HepG2 (cell line): ENCODE results near the gene ENPP7. TPM values are rescaled to one million over a fixed set of nuclear protein-coding genes. Genes with fewer than 3 reads are reported as not detected.

Experiments
- ATAC-seq: fragments of 200-7000 bp; cut with Tn5 transposase; 3 replicates; pipeline ENCODE4 v1.9.1; 2020; ENCODE audit warnings: mild to moderate bottlenecking, moderate library complexity
- BruUV-seq: library from RNA; stranded (reverse); fragments of 400-500 nt; replicated peaks from 2 replicates; lab custom pipeline; 2021; lab: Mats Ljungman, UMichigan
- CTCF ChIA-PET: fragments of 300-600 bp; formaldehyde crosslinking; extraction: SDS; loops from one replicate; lab custom pipeline; 2021; ENCODE audit warnings: low total read pairs, inconsistent platforms, low intra/inter-chr PET ratio; lab: Yijun Ruan, JAX
- POLR2A ChIA-PET: fragments of 350-600 bp; sonication (Branson Sonifier 250); formaldehyde crosslinking; loops from one replicate; lab custom pipeline; 2020; ENCODE audit warnings: antibody characterized with exemption, inconsistent platforms; lab: Yijun Ruan, JAX
- DNase-seq: peaks from one replicate; pipeline ENCODE4 v3.0.0-alpha.2; 2015; ENCODE audit warnings: low spot score
- FAIRE-seq: peaks from 3 replicates; lab custom pipeline; 2011; peaks lifted over from hg19 to GRCh38; lab: Jason Lieb, UNC
- H2AFZ ChIP-seq: one replicate; pipeline ENCODE4 v1.6.1; 2011; ENCODE audit warnings: low read length, inconsistent platforms
- H3K27ac ChIP-seq: fragments of 300-600 bp; 3 replicates; pipeline ENCODE4 v1.8.0; 2011; ENCODE audit warnings: mixed run types, mild to moderate bottlenecking, mixed read lengths, low read length, inconsistent platforms; ENCODE audit not compliant: insufficient read depth; ENCODE audit errors: extremely low read length
- H3K27me3 ChIP-seq, 2 experiments: fragments of 200-600 bp in 1 of 2; 2 replicates in 1 of 2; 3 replicates in 1 of 2; pipeline versions ENCODE4 v1.6.0 to v1.8.0; 2011; ENCODE audit warnings: low read length in 2 of 2, mild to moderate bottlenecking in 2 of 2, moderate library complexity in 2 of 2, inconsistent platforms in 1 of 2; ENCODE audit not compliant: insufficient read depth in 2 of 2, control insufficient read depth in 1 of 2
- H3K36me3 ChIP-seq, 2 experiments: fragments of 200-600 bp in 1 of 2; replicated peaks in 1 of 2; 2 replicates in 1 of 2; 3 replicates in 1 of 2; pipeline versions ENCODE4 v1.5.1 to v1.8.0; 2011; ENCODE audit warnings: low read length in 2 of 2, inconsistent platforms in 1 of 2; ENCODE audit not compliant: insufficient read depth in 2 of 2, control insufficient read depth in 1 of 2
- H3K4me1 ChIP-seq: 2 replicates; pipeline ENCODE4 v1.5.1; 2012; ENCODE audit warnings: low read length, inconsistent platforms; ENCODE audit not compliant: insufficient read depth
- H3K4me2 ChIP-seq: 2 replicates; pipeline ENCODE4 v1.6.0; 2011; ENCODE audit warnings: low read depth, low read length, inconsistent platforms
- H3K4me3 ChIP-seq, 3 experiments: fragments of 200-600 bp in 1 of 3; sonication (generic), shearing (Covaris generic) in 1 of 3; replicated peaks in 1 of 3; 2 replicates each; pipeline ENCODE4 v1.5.1; 2011 to 2016; ENCODE audit warnings: low read length in 3 of 3, inconsistent platforms in 2 of 3, low read depth in 2 of 3, mild to moderate bottlenecking in 2 of 3, control low read depth in 1 of 3, mixed read lengths in 1 of 3; ENCODE audit not compliant: insufficient read depth in 1 of 3
- H3K79me2 ChIP-seq: one replicate; pipeline ENCODE4 v1.6.1; 2011; ENCODE audit warnings: low read length, inconsistent platforms; ENCODE audit not compliant: insufficient read depth
- H3K9ac ChIP-seq: 2 replicates; pipeline ENCODE4 v1.6.0; 2011; ENCODE audit warnings: mild to moderate bottlenecking, low read depth, low read length, inconsistent platforms; ENCODE audit not compliant: insufficient read depth
- H3K9me3 ChIP-seq: 2 replicates; pipeline ENCODE4 v1.5.1; 2012; ENCODE audit warnings: mild to moderate bottlenecking, low read length
- H4K20me1 ChIP-seq: 2 replicates; pipeline ENCODE4 v1.6.0; 2011; ENCODE audit warnings: inconsistent platforms, mild to moderate bottlenecking, low read length, moderate library complexity; ENCODE audit not compliant: insufficient read depth
- CHCHD3 ChIP-seq: sonication (generic); formaldehyde crosslinking; IDR thresholded peaks from 2 replicates; pipeline ENCODE4 v1.8.0; 2022; ENCODE audit warnings: mild to moderate bottlenecking, missing genetic modification reagents, moderate library complexity
- MTA3 ChIP-seq: sonication (generic); formaldehyde crosslinking; IDR thresholded peaks from 2 replicates; pipeline ENCODE4 v1.4.0; 2020; ENCODE audit warnings: missing genetic modification reagents
- NFKB2 ChIP-seq: sonication (generic); formaldehyde crosslinking; IDR thresholded peaks from 2 replicates; pipeline ENCODE4 v1.4.0; 2020; ENCODE audit warnings: missing genetic modification reagents, borderline replicate concordance
- PRMT3 ChIP-seq: sonication (generic); formaldehyde crosslinking; IDR thresholded peaks from 2 replicates; pipeline ENCODE4 v1.8.1; 2022; ENCODE audit warnings: low read depth, mild to moderate bottlenecking, moderate library complexity, missing genetic modification reagents, borderline replicate concordance
- RFX5 ChIP-seq: IDR thresholded peaks from 2 replicates; pipeline ENCODE4 v1.6.1; 2011; ENCODE audit warnings: low read depth, low read length, improper control_type of control experiment
- RXRA ChIP-seq: sonication (generic); formaldehyde crosslinking; IDR thresholded peaks from 2 replicates; pipeline ENCODE4 v1.5.1; 2020; ENCODE audit warnings: missing genetic modification reagents
- SMC3 ChIP-seq: IDR thresholded peaks from 2 replicates; pipeline ENCODE4 v1.6.1; 2011; ENCODE audit warnings: low read length, improper control_type of control experiment
- SSRP1 ChIP-seq: IDR thresholded peaks from 2 replicates; pipeline ENCODE4 v1.6.1; 2016; ENCODE audit warnings: control low read depth
- ZNF782 ChIP-seq: sonication (generic); formaldehyde crosslinking; IDR thresholded peaks from 2 replicates; pipeline ENCODE4 v1.4.0; 2020; ENCODE audit warnings: missing genetic modification reagents, mild to moderate bottlenecking, borderline replicate concordance
- ZNF879 ChIP-seq: sonication (generic); formaldehyde crosslinking; IDR thresholded peaks from 2 replicates; pipeline ENCODE4 v1.8.1; 2023; ENCODE audit warnings: missing genetic modification reagents
- WGBS: methylation state at CpG from one replicate; pipeline ENCODE4 v1.1.6; 2017; ENCODE audit warnings: low lambda C conversion rate; 5-methylcytosine and 5-hydroxymethylcytosine counted together
- in situ Hi-C: cut with HindIII; loops from 2 replicates; pipeline ENCODE4 v1.10.0; 2017; ENCODE audit warnings: low pct_unique_long_range_greater_than_20kb; ENCODE audit not compliant: extremely low pct_ligation_motif_present
- intact Hi-C: fragments of 100-400 bp; cut with micrococcal nuclease; formaldehyde crosslinking; loops from one replicate; pipeline ENCODE4 v1.10.0; 2022; ENCODE audit not compliant: unreplicated experiment
- polyA plus RNA-seq, 8 experiments: library from polyadenylated mRNA; depleted of rRNA in 3 of 8; stranded (reverse) in 7 of 8; unstranded in 1 of 8; fragments of >200 nt; fragmentation: Illumina TruSeq in 4 of 8; extraction: Trizol in 4 of 8; gene quantifications; 2 replicates each; pipeline versions ENCODE4 v1.2.1 to v1.2.3, GENCODE V29; 2011 to 2016; ENCODE audit warnings: low read depth in 4 of 8, missing spikeins in 1 of 8, mixed read lengths in 1 of 8; ENCODE audit not compliant: insufficient read depth in 1 of 8
- total RNA-seq, 5 experiments: library from RNA; depleted of rRNA; stranded (reverse); fragments of >200 nt; fragmentation: Illumina TruSeq; extraction: Trizol; gene quantifications; 2 replicates each; pipeline ENCODE4 v1.2.3, GENCODE V29; 2016; ENCODE audit warnings: low read depth in 1 of 5
- TF ChIP-seq, protein P1 (sequence below): sonication (generic); formaldehyde crosslinking; IDR thresholded peaks from 2 replicates; pipeline ENCODE4 v1.8.1; 2023; ENCODE audit warnings: mild to moderate bottlenecking, missing genetic modification reagents
- TF ChIP-seq, protein P2 (sequence below): sonication (generic); formaldehyde crosslinking; IDR thresholded peaks from 2 replicates; pipeline ENCODE4 v1.4.0; 2020; ENCODE audit warnings: mild to moderate bottlenecking, missing genetic modification reagents
- TF ChIP-seq, protein P3 (sequence below): sonication (generic); formaldehyde crosslinking; IDR thresholded peaks from 2 replicates; pipeline ENCODE4 v1.5.0; 2020; ENCODE audit warnings: mild to moderate bottlenecking, missing genetic modification reagents, borderline replicate concordance
- TF ChIP-seq, protein P4 (sequence below): sonication (generic); formaldehyde crosslinking; IDR thresholded peaks from 2 replicates; pipeline ENCODE4 v1.8.0; 2022; ENCODE audit warnings: mild to moderate bottlenecking, missing genetic modification reagents, moderate library complexity

Gene ENPP7
- total and polyA plus RNA-seq, 2 of the 13 experiments (the other 11 are each of a cell fraction or from before 2014, with no cell fraction given) = 1.1 to 2.2 TPM

DNA sequence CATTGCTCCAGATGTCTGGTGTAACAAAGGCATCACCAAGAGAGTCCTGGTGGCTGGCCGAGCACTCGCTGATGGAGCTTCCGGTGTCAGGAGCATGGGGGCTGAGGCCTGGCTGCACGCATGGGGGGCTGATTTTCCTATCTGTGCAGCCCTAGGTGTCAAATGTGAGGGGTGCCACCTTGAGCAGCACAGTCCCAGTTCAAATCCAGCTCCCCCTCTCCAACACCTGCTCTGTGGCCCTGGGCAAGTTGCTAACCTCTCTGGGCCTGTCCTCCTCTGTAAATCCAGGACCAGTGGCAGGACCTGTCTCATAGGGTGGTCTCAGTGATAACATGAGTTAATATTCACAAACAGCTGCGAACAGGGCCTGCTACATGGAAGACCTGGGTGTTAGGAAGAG is 12.9 kb downstream of the ENPP7 start (continued):
- TF ChIP-seq, protein P1, sequence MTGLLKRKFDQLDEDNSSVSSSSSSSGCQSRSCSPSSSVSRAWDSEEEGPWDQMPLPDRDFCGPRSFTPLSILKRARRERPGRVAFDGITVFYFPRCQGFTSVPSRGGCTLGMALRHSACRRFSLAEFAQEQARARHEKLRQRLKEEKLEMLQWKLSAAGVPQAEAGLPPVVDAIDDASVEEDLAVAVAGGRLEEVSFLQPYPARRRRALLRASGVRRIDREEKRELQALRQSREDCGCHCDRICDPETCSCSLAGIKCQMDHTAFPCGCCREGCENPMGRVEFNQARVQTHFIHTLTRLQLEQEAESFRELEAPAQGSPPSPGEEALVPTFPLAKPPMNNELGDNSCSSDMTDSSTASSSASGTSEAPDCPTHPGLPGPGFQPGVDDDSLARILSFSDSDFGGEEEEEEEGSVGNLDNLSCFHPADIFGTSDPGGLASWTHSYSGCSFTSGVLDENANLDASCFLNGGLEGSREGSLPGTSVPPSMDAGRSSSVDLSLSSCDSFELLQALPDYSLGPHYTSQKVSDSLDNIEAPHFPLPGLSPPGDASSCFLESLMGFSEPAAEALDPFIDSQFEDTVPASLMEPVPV (CRISPR knock-in tag) = no peak

DNA sequence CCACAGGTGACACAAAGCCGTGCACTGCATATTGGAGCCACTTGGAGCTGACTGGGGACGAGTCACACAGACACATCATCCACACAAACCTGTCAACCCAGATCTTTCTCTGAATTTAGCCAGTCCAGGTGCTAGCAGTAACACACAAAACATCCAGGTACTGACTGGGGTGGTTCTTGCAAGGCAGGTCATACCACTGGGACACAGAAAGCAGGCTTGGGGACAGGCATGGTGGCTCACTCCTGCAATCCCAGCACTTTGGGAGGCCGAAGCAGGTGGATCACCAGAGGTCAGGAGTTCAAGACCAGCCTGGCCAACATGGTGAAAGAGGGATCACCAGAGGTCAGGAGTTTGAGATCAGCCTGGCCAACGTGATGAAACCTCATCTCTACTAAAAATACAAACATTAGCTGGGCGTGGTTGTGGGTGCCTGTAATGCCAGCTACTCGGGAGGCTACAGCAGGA is 14.9 kb downstream of the ENPP7 start:
- POLR2A ChIA-PET = interaction anchor here (0.9 to 5.4 kb wide), 8 partner anchors 9 to 736 kb away, joined by 3 to 46 read pairs (median 4); partner anchors contain the start of gene CANT1
- Histone ChIP-seq H3K4me3 (peak overlapping the region in 1 of 3 experiments; percentile 47; a peak in 3 of 6 replicates), H2AFZ (no peak overlapping the region), H3K9ac (no peak overlapping the region), H4K20me1 (no peaks in the 10 kb centered on the region), H3K9me3 (no peaks in the 10 kb centered on the region), H3K27me3 (peaks cover 10 to 36% of the 10 kb centered on the region in 2 experiments; a peak in 4 of 5 replicates), H3K4me1 (peaks cover 83% of the 10 kb centered on the region), H3K4me2 (peak overlapping the region; percentile 71), H3K79me2 (no peaks in the 10 kb centered on the region), H3K27ac (no peak overlapping the region), H3K36me3 (no peaks in the 10 kb centered on the region)
- CTCF ChIA-PET = interaction anchor here (2.1 kb wide), 1 partner anchor 247 kb away, joined by 5 read pairs; no protein-coding TSS in a partner anchor
- intact Hi-C loops = loop anchor here (10.0 kb wide), 1 partner anchor 89 kb away; the partner anchor contains the start of gene CBX4
- ATAC-seq (no peak), DNase-seq (no peak), FAIRE-seq (no peak)
- BruUV-seq = no TSS peak
- in situ Hi-C loops = no loop called here
- 1% methylated on average over 5 of the region's 6 CpGs for WGBS
- TF ChIP-seq ZNF782 (no peak), RXRA (peak; percentile 78), SMC3 (no peak), ZNF879 (CRISPR knock-in tag) (no peak), RFX5 (no peak), MTA3 (CRISPR knock-in tag) (no peak), NFKB2 (CRISPR knock-in tag) (0 out of 2 replicates have a peak, but pooled peaks have one; percentile 45), PRMT3 (no peak), SSRP1 (CRISPR knock-in tag) (no peak), CHCHD3 (CRISPR knock-in tag) (no peak)
- TF ChIP-seq, protein P2, sequence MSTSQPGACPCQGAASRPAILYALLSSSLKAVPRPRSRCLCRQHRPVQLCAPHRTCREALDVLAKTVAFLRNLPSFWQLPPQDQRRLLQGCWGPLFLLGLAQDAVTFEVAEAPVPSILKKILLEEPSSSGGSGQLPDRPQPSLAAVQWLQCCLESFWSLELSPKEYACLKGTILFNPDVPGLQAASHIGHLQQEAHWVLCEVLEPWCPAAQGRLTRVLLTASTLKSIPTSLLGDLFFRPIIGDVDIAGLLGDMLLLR (CRISPR knock-in tag) = no peak
- TF ChIP-seq, protein P3, sequence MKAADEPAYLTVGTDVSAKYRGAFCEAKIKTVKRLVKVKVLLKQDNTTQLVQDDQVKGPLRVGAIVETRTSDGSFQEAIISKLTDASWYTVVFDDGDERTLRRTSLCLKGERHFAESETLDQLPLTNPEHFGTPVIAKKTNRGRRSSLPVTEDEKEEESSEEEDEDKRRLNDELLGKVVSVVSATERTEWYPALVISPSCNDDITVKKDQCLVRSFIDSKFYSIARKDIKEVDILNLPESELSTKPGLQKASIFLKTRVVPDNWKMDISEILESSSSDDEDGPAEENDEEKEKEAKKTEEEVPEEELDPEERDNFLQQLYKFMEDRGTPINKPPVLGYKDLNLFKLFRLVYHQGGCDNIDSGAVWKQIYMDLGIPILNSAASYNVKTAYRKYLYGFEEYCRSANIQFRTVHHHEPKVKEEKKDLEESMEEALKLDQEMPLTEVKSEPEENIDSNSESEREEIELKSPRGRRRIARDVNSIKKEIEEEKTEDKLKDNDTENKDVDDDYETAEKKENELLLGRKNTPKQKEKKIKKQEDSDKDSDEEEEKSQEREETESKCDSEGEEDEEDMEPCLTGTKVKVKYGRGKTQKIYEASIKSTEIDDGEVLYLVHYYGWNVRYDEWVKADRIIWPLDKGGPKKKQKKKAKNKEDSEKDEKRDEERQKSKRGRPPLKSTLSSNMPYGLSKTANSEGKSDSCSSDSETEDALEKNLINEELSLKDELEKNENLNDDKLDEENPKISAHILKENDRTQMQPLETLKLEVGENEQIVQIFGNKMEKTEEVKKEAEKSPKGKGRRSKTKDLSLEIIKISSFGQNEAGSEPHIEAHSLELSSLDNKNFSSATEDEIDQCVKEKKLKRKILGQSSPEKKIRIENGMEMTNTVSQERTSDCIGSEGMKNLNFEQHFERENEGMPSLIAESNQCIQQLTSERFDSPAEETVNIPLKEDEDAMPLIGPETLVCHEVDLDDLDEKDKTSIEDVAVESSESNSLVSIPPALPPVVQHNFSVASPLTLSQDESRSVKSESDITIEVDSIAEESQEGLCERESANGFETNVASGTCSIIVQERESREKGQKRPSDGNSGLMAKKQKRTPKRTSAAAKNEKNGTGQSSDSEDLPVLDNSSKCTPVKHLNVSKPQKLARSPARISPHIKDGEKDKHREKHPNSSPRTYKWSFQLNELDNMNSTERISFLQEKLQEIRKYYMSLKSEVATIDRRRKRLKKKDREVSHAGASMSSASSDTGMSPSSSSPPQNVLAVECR (CRISPR knock-in tag) = peak; percentile 31; the same call in 1 of the 2 replicates
- TF ChIP-seq, protein P4, sequence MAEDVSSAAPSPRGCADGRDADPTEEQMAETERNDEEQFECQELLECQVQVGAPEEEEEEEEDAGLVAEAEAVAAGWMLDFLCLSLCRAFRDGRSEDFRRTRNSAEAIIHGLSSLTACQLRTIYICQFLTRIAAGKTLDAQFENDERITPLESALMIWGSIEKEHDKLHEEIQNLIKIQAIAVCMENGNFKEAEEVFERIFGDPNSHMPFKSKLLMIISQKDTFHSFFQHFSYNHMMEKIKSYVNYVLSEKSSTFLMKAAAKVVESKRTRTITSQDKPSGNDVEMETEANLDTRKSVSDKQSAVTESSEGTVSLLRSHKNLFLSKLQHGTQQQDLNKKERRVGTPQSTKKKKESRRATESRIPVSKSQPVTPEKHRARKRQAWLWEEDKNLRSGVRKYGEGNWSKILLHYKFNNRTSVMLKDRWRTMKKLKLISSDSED (CRISPR knock-in tag) = no peak
